K562 (cell line): ENCODE data around the gene GREB1. TPM values are rescaled to one million over a fixed set of nuclear protein-coding genes. Genes with fewer than 3 reads are reported as not detected.

Experiments
- ATAC-seq: fragments of 200-7000 bp; cut with Tn5 transposase; 3 replicates; pipeline ENCODE4 v1.9.1; 2020; ENCODE audit warnings: moderate library complexity
- BruUV-seq: library from RNA; stranded (reverse); fragments of 400-500 nt; replicated peaks from 2 replicates; lab custom pipeline; 2021; lab: Mats Ljungman, UMichigan
- CTCF ChIA-PET: fragments of 300-600 bp; formaldehyde crosslinking; extraction: SDS; loops from one replicate; lab custom pipeline; 2021; ENCODE audit warnings: low intra/inter-chr PET ratio; lab: Yijun Ruan, JAX
- POLR2A ChIA-PET: fragments of 300-600, 350-650 bp; sonication (Branson Sonifier 250); formaldehyde crosslinking; extraction: SDS; loops from one replicate; lab custom pipeline; 2021; ENCODE audit warnings: antibody characterized with exemption, inconsistent platforms; lab: Yijun Ruan, JAX
- DNase-seq, 4 experiments: peaks; one replicate each; pipeline versions ENCODE4 v3.0.0 to v3.0.0-alpha.2; 2011 to 2018; ENCODE audit warnings: low spot score in 3 of 4, mixed read lengths in 3 of 4; ENCODE audit errors: extremely low read depth in 1 of 4
- FAIRE-seq: peaks from 2 replicates; lab custom pipeline; 2011; peaks lifted over from hg19 to GRCh38; lab: Jason Lieb, UNC
- H2AFZ ChIP-seq: 2 replicates; pipeline ENCODE4 v1.6.0; 2011; ENCODE audit warnings: low read depth, low read length, control low read depth, inconsistent platforms
- H3K27ac ChIP-seq: fragments of 200-600 bp; 3 replicates; pipeline ENCODE4 v1.8.0; 2011; ENCODE audit warnings: low read depth, mild to moderate bottlenecking, control low read depth, inconsistent platforms, low read length, moderate library complexity, mixed read lengths; ENCODE audit errors: extremely low read depth
- H3K27me3 ChIP-seq, 2 experiments: fragments of 300-600 bp in 1 of 2; 2 replicates in 1 of 2; 3 replicates in 1 of 2; pipeline versions ENCODE4 v1.6.0 to v1.8.0; 2011; ENCODE audit warnings: inconsistent platforms in 2 of 2, low read length in 2 of 2, mild to moderate bottlenecking in 1 of 2, mixed read lengths in 1 of 2, moderate library complexity in 1 of 2; ENCODE audit not compliant: control insufficient read depth in 2 of 2, insufficient read depth in 2 of 2
- H3K36me3 ChIP-seq: fragments of 300-600 bp; 3 replicates; pipeline ENCODE4 v1.8.0; 2011; ENCODE audit warnings: mild to moderate bottlenecking, low read length, inconsistent platforms; ENCODE audit not compliant: control insufficient read depth, insufficient read depth
- H3K4me1 ChIP-seq, 2 experiments: fragments of 200-600 bp in 1 of 2; replicated peaks in 1 of 2; 2 replicates in 1 of 2; 3 replicates in 1 of 2; pipeline versions ENCODE4 v1.5.1 to v1.8.0; 2011; ENCODE audit warnings: inconsistent platforms in 2 of 2, low read length in 2 of 2, mild to moderate bottlenecking in 1 of 2, mixed read lengths in 1 of 2, moderate library complexity in 1 of 2; ENCODE audit not compliant: control insufficient read depth in 2 of 2, insufficient read depth in 2 of 2
- H3K4me2 ChIP-seq: 2 replicates; pipeline ENCODE4 v1.6.1; 2011; ENCODE audit warnings: low read length, control low read depth, inconsistent platforms, mixed read lengths; ENCODE audit not compliant: insufficient read depth
- H3K4me3 ChIP-seq: fragments of 200-600 bp; sonication (generic), shearing (Covaris generic); 2 replicates; pipeline ENCODE4 v1.5.1; 2016; ENCODE audit warnings: control low read depth, inconsistent platforms
- H3K79me2 ChIP-seq: fragments of 200-600 bp; 3 replicates; pipeline ENCODE4 v1.8.0; 2011; ENCODE audit warnings: low read length, inconsistent platforms; ENCODE audit not compliant: control insufficient read depth, insufficient read depth
- H3K9ac ChIP-seq, 2 experiments: 2 replicates each; pipeline versions ENCODE4 v1.6.0 to v1.6.1; 2011; ENCODE audit warnings: low read depth in 2 of 2, low read length in 2 of 2, control low read depth in 1 of 2, inconsistent platforms in 1 of 2, mild to moderate bottlenecking in 1 of 2, mixed read lengths in 1 of 2; ENCODE audit not compliant: insufficient read depth in 1 of 2
- H3K9me1 ChIP-seq: one replicate; pipeline ENCODE4 v1.6.0; 2011; ENCODE audit warnings: inconsistent platforms, mild to moderate bottlenecking, low read length, moderate library complexity; ENCODE audit not compliant: control insufficient read depth, insufficient read depth
- H3K9me3 ChIP-seq: replicated peaks from 2 replicates; pipeline ENCODE4 v1.5.1; 2011; ENCODE audit warnings: low read depth, low read length, inconsistent platforms; ENCODE audit not compliant: control insufficient read depth, insufficient read depth
- H4K20me1 ChIP-seq: replicated peaks from 2 replicates; pipeline ENCODE4 v1.6.1; 2011; ENCODE audit warnings: low read length, inconsistent platforms, mixed read lengths; ENCODE audit not compliant: control insufficient read depth, insufficient read depth
- FOXP1 ChIP-seq: sonication (generic); formaldehyde crosslinking; IDR thresholded peaks from 2 replicates; pipeline ENCODE4 v1.8.0; 2022; ENCODE audit warnings: mild to moderate bottlenecking, missing genetic modification reagents
- GATAD2A ChIP-seq: fragments of 450-650 bp; IDR thresholded peaks from 2 replicates; pipeline ENCODE4 v1.6.1; 2017
- HCFC1 ChIP-seq: IDR thresholded peaks from 2 replicates; pipeline ENCODE4 v1.6.1; 2012; ENCODE audit warnings: low read depth, low read length, improper control_type of control experiment
- KHSRP ChIP-seq: fragments of 450-650 bp; IDR thresholded peaks from 2 replicates; pipeline ENCODE4 v1.6.1; 2017
- KLF13 ChIP-seq: fragments of 450-650 bp; IDR thresholded peaks from 2 replicates; pipeline ENCODE4 v1.6.1; 2016; ENCODE audit warnings: missing genetic modification characterization, low read depth, mild to moderate bottlenecking, missing compliant biosample characterization, moderate library complexity, borderline replicate concordance
- PRPF4 ChIP-seq: fragments of 200-400 bp; formaldehyde crosslinking; IDR thresholded peaks from one replicate; pipeline ENCODE4 v1.6.1; 2017; ENCODE audit warnings: low read length, low read depth, mild to moderate bottlenecking; ENCODE audit not compliant: insufficient read depth, poor library complexity, severe bottlenecking
- SAFB ChIP-seq: fragments of 200-400 bp; formaldehyde crosslinking; IDR thresholded peaks from 2 replicates; pipeline ENCODE4 v1.6.1; 2017; ENCODE audit warnings: low read depth, low read length, borderline replicate concordance
- SMAD1 ChIP-seq: fragments of 150-350 bp; IDR thresholded peaks from 2 replicates; pipeline ENCODE4 v1.6.1; 2014; ENCODE audit warnings: low read length, low read depth; ENCODE audit not compliant: partially characterized antibody
- STAG1 ChIP-seq: sonication (generic); formaldehyde crosslinking; IDR thresholded peaks from 2 replicates; pipeline ENCODE4 v1.5.0; 2020; ENCODE audit warnings: missing genetic modification reagents, borderline replicate concordance
- ZNF212 ChIP-seq: fragments of 450-650 bp; formaldehyde crosslinking; IDR thresholded peaks from 2 replicates; pipeline ENCODE4 v1.4.0; 2020; ENCODE audit warnings: mild to moderate bottlenecking
- ZNF707 ChIP-seq: fragments of 250-450 bp; sonication (Bioruptor Pico); conservative IDR thresholded peaks from 2 replicates; pipeline ENCODE4 v1.8.0; 2022; ENCODE audit warnings: inconsistent platforms, mild to moderate bottlenecking, moderate library complexity
- WGBS: fragments of 100-300 bp; shearing (Covaris generic); methylation state at CpG from one replicate; pipeline ENCODE4 v1.1.6; 2016; ENCODE audit warnings: low coverage, mixed read lengths; ENCODE audit not compliant: insufficient coverage; ENCODE audit errors: missing lambda C conversion rate; 5-methylcytosine and 5-hydroxymethylcytosine counted together
- in situ Hi-C: fragments of 300-500 bp; cut with MboI; formaldehyde crosslinking; loops from 4 replicates; pipeline ENCODE4 v1.15.0; 2018; ENCODE audit warnings: inconsistent platforms, mixed read lengths
- intact Hi-C: fragments of 100-400 bp; cut with micrococcal nuclease; formaldehyde crosslinking; loops from 2 replicates; pipeline ENCODE4 v1.14.2; 2022
- polyA plus RNA-seq, 8 experiments: library from polyadenylated mRNA; depleted of rRNA in 4 of 8; stranded (reverse) in 5 of 8; unstranded in 3 of 8; fragments of >200 nt; fragmentation: Nextera tagmentation in 2 of 8; fragmentation: Illumina TruSeq in 1 of 8; extraction: Ambion mirVana in 2 of 8; extraction: Trizol in 1 of 8; gene quantifications; 2 replicates each; pipeline versions ENCODE4 v1.2.1 to v1.2.3, GENCODE V29; 2011 to 2014; ENCODE audit warnings: inconsistent platforms in 1 of 8, missing spikeins in 1 of 8
- total RNA-seq, 7 experiments: library from RNA; depleted of rRNA in 6 of 7; stranded (reverse); fragments of >200 nt in 6 of 7; fragmentation: Illumina TruSeq in 2 of 7; extraction: Trizol in 2 of 7; gene quantifications; 2 replicates each; pipeline versions ENCODE4 v1.2.1 to v1.2.3, GENCODE V29; 2011 to 2021; ENCODE audit warnings: low replicate concordance in 1 of 7
- TF ChIP-seq, protein P1 (sequence below): sonication (generic); formaldehyde crosslinking; IDR thresholded peaks from 2 replicates; pipeline ENCODE4 v1.8.1; 2022; ENCODE audit warnings: missing genetic modification reagents
- TF ChIP-seq, protein P2 (sequence below): fragments of 450-650 bp; IDR thresholded peaks from 2 replicates; pipeline ENCODE4 v1.6.1; 2018; ENCODE audit not compliant: partially characterized antibody

Gene GREB1
- total and polyA plus RNA-seq, 9 of the 15 experiments (the other 6 are each of a cell fraction or from before 2014, with no cell fraction given), result 0.04 to 0.86 (median 0.10) TPM; not detected in 1

DNA sequence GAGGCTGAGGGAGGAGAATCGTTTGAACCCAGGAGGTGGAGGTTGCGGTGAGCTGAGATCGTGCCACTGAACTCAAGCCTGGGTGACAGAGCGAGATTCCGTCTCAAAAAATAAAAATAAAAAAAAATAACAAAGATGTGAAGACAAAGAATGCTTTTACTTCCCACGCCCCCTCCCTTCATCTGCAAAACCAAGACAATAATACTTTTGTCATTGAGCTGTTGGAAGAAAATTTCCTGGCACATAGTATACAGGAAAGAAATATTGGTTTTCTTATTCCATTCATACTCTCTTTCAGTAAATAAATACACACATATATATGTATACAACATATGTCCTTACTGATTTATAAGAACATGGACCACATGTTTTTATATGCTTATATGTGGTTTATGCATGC, 12.2 kb downstream of the GREB1 start:
- FAIRE-seq, result no peak
- H3K36me3 ChIP-seq, result no peaks in the 10 kb centered on the region
- 7% methylated on average over 6 of the region's 6 CpGs for WGBS

More for the DNA sequence above, 12.2 kb downstream of the GREB1 start:
- no peak overlapping the region for H2AFZ ChIP-seq
- no peak for ATAC-seq
- no peak overlapping the region for H3K9ac ChIP-seq
- no peaks in the 10 kb centered on the region for H3K9me1 ChIP-seq
- no peaks in the 10 kb centered on the region for H3K79me2 ChIP-seq
- H3K9me3 ChIP-seq, result no peaks in the 10 kb centered on the region
- 0 out of 2 replicates have a peak, but pooled peaks cover 5% of the 10 kb centered on the region for H4K20me1 ChIP-seq
- intact Hi-C loops, result no loop called here
- TF ChIP-seq SAFB (no peak), GATAD2A (no peak), PRPF4 (no peak), HCFC1 (no peak), SMAD1 (no peak), ZNF707 (no peak), FOXP1 (no peak), KLF13 (tag) (no peak), KHSRP (no peak), STAG1 (CRISPR knock-in tag) (no peak), ZNF212 (no peak)
- TF ChIP-seq, protein P1, sequence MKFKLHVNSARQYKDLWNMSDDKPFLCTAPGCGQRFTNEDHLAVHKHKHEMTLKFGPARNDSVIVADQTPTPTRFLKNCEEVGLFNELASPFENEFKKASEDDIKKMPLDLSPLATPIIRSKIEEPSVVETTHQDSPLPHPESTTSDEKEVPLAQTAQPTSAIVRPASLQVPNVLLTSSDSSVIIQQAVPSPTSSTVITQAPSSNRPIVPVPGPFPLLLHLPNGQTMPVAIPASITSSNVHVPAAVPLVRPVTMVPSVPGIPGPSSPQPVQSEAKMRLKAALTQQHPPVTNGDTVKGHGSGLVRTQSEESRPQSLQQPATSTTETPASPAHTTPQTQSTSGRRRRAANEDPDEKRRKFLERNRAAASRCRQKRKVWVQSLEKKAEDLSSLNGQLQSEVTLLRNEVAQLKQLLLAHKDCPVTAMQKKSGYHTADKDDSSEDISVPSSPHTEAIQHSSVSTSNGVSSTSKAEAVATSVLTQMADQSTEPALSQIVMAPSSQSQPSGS (CRISPR knock-in tag), result no peak
- TF ChIP-seq, protein P2, sequence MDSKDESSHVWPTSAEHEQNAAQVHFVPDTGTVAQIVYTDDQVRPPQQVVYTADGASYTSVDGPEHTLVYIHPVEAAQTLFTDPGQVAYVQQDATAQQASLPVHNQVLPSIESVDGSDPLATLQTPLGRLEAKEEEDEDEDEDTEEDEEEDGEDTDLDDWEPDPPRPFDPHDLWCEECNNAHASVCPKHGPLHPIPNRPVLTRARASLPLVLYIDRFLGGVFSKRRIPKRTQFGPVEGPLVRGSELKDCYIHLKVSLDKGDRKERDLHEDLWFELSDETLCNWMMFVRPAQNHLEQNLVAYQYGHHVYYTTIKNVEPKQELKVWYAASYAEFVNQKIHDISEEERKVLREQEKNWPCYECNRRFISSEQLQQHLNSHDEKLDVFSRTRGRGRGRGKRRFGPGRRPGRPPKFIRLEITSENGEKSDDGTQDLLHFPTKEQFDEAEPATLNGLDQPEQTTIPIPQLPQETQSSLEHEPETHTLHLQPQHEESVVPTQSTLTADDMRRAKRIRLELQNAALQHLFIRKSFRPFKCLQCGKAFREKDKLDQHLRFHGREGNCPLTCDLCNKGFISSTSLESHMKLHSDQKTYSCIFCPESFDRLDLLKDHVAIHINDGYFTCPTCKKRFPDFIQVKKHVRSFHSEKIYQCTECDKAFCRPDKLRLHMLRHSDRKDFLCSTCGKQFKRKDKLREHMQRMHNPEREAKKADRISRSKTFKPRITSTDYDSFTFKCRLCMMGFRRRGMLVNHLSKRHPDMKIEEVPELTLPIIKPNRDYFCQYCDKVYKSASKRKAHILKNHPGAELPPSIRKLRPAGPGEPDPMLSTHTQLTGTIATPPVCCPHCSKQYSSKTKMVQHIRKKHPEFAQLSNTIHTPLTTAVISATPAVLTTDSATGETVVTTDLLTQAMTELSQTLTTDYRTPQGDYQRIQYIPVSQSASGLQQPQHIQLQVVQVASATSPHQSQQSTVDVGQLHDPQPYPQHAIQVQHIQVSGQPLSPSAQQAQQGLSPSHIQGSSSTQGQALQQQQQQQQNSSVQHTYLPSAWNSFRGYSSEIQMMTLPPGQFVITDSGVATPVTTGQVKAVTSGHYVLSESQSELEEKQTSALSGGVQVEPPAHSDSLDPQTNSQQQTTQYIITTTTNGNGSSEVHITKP, result no peak
- in situ Hi-C loops, result no loop called here
- peaks cover 41 to 49% of the 10 kb centered on the region in 2 experiments for H3K27me3 ChIP-seq
- no peak overlapping the region for H3K4me3 ChIP-seq
- CTCF ChIA-PET, result no interaction called here
- no peak for DNase-seq
- POLR2A ChIA-PET, result interaction anchor here (0.6 kb wide), 2 partner anchors 41 to 80 kb away, joined by 3 to 4 read pairs; no protein-coding TSS in a partner anchor
- no peak overlapping the region for H3K27ac ChIP-seq
- BruUV-seq, result no TSS peak
- no peak overlapping the region for H3K4me2 ChIP-seq
- H3K4me1 ChIP-seq, result no peaks in the 10 kb centered on the region
